GM19025 (cell line): ENCODE measurements around the gene KIF23.
A peak's percentile ranks its signal among the peaks of the same experiment; 100 is the strongest.
"Not testable (repeated sequence)": the region's sequence is repeated elsewhere in the genome, so short reads cannot be mapped to it uniquely, and the experiment has no call there.

ENCODE experiments used
- ATAC-seq: cut with Tn5 transposase; IDR thresholded peaks from one replicate; pipeline ENCODE4 v1.9.1; 2021; ENCODE audit warnings: mild to moderate bottlenecking, low read depth, moderate library complexity; ENCODE audit not compliant: unreplicated experiment

The KIF23 gene

GRCh38 chr15:69434238-69434637, 20.1 kb downstream of the KIF23 start:
- ATAC-seq = no peak

DNA sequence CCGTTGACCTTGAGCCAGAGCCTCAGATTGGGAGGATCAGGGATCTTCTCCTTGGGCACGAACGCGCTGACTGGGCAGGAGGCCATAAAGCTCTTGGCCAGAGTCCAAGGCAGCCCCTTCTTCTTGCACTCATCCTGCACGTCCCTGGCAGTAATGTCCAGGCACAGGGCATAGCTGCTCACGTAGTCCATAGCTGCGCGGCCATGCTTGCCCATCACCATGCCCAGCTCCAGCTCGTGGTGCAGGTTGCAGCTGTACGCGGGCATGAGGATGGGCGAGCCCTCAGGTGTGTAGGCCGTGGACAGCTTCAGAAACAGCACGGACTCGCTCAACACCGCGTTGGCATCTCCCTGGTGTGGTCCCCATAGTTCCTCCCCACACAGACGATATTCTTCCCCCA, 20.5 kb downstream of the KIF23 start:
- no peak for ATAC-seq

DNA sequence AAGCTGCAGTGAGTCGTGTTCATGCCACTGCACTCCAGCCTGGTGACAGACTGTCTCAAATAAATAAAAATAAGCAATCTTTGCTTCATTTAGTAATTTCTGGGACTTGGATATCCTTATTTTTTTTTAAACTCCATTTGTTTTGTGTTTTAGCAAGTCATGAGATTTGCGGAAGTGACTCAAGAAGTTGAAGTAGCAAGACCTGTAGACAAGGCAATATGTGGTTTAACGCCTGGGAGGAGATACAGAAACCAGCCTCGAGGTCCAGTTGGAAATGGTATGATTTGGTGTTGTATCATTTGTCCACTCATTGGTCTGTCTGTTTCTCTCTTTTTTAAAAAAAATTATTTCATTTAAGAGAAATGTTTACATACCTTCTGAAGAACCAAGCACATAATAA, 21.8 kb downstream of the KIF23 start:
- no peak for ATAC-seq

DNA sequence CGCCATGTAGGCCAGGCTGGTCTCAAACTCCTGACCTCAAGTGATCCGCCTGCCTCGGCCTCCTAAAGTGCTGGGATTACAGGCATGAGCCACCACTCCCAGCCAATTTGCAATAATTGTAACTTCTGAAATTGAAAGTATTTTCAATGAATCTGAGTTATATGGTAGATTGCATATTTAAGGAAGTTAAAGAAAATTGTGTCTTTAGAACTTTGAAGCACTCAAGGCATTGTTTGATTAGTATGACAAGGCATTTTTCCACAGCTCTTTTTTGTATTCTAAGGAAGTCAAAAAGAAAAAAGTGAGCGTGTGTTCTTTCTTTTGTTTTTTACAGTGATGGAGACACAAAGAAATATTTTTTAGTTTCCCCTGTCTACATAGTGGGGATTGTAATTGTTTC, 22.8 kb downstream of the KIF23 start:
- ATAC-seq = no peak

- no peak for ATAC-seq
Measured at GRCh38 chr15:69439623-69440022, 25.5 kb downstream of the KIF23 start.

- no peak for ATAC-seq
Measured at GRCh38 chr15:69443032-69443611, 29.0 kb downstream of the KIF23 start.

- ATAC-seq = no peak
Measured at GRCh38 chr15:69444686-69445085, 30.5 kb downstream of the KIF23 start.

DNA sequence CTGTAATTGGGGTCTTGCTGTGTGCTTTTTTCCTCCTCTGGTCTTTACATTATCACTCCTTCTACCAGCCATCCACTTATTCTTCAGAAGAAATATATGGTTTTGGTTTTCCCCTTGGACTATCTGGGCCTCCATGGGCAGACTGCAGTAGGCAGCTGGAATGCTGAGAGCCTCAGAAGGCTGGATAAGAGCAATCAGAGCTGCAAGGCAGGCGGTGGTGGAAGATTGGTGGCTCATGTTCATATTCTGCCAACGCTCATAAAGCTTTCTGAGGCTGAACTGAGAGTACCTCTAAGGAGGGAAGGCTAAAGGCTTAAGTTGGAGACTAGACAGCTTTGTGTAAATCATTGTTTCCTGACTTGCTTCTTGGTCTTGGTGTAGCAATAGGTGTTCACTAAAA, 32.8 kb downstream of the KIF23 start:
- ATAC-seq = no peak

- ATAC-seq = not testable (repeated sequence)
Measured at GRCh38 chr15:69450221-69450620, 36.1 kb downstream of the KIF23 start.

GRCh38 chr15:69450968-69451695, 37.0 kb downstream of the KIF23 start:
- no peak for ATAC-seq

DNA sequence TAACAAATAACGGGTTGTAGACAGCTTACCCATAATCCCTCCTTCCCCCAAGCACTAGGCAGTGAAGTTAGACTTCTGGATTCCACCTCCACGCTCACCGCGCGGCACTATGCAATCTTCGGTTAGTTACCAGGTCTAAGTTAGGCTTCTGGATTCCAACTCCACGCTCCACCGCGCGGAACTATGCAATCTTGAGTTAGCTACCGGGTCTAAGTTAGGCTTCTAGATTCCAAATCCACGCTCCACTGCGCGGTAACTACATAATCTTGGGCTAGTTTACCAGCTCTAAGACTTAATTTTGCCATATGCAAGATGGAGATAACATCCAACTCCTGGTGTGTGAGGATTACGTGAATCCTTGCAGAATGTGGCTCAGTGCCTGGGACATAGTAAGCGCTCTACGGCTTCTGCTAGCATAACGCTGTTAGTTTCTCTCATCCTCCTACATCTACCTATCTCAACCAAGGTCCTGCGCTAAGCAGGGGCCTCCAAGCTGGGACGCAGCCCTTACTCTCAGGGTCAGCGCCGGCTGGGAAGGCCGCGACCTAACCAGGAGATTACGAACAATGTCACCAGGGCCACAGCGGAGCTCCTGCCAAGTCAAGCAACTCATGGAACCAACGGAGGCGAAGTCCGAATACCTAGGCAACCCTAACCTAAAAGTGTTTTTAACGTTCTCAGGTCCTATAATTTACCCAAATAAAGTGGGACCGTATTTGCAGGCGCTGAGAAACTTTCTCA, 38.0 kb downstream of the KIF23 start:
- ATAC-seq = peak; percentile 26

- peak; percentile 66 for ATAC-seq
Measured at GRCh38 chr15:69452692-69453521, 38.8 kb downstream of the KIF23 start, which contains the start of gene RPLP1. TSS of gene RPLP1 (plus strand) at chr15:69452818. CDS start at chr15:69452949, 131 bp downstream.

DNA sequence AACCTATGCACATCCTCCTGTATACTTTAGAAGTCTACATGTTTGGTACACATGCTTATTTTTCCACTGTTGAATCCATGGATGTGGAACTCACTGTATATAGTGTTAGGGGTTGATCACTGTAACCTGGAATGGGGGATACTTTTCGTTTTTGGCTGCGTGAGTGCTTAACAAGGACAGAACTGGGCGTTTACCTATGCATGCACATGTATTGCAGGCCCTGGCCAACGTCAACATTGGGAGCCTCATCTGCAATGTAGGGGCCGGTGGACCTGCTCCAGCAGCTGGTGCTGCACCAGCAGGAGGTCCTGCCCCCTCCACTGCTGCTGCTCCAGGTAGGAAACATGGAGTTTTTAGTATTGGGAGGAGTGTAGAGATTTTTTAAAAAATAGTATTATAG, 40.8 kb downstream of the KIF23 start:
- no peak for ATAC-seq

DNA sequence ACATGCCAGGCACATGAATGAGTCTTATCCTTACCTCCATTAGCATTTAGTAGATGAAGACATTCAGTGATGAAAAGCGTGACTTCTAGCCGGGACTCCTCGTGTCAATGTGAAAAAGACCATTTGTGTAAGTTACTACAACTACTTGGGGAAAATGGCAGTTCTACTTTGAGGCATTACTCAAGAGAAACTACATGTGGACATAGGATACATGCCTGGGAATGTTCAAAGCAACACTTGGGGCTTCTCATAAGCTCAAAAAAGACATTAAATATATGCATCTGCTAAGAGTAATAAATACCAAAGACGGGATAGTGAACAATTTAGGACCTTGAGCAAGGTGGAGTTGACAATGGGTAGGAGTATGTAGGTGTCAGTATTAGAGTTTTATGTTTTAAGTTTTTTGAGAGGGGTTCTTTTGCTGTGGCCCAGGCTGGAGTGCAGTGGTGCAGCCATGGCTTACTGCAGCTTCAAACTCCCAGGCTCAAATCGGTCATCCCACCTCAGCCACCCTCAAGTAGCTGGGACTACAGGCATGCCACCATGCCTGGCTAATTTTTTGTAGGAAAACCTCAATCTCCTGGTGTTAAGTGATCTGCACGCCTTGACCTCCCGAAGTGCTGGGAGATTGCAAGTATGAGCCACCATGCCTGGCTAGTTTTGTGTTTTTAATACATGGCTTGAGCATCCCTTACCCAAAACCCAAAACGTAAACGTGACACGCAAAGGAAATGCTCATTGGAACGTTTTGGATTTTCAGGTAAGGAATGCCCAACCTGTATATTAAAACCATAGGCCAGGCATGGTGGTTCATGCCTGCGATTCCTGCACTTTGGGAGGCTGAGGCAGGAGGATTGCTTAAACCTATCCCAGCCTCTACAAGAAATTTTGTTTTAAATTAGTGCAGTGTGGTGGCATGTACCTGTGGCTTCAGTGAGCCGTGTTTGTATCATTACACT, 42.3 kb downstream of the KIF23 start:
- no peak for ATAC-seq

GRCh38 chr15:69457304-69458280, 43.4 kb downstream of the KIF23 start:
- ATAC-seq = no peak

DNA sequence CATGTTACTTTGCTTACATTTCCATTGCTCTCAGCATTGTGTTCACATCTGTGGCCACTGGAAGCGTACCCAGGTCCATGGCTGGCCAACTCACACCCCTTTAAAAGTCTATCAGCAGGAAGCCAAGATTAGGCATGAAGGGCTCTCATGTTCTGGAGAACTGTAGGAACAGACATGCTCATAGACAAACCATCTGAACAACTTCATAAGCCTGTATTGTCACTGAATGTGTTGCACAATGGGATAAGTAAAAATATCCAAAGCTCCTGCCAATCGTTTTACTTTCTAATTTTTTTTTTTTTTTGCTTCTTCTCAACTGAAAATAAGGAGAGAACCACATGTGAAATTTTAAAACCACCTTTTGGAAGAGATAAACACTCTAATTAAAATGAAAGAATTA, 44.9 kb downstream of the KIF23 start:
- ATAC-seq = no peak

DNA sequence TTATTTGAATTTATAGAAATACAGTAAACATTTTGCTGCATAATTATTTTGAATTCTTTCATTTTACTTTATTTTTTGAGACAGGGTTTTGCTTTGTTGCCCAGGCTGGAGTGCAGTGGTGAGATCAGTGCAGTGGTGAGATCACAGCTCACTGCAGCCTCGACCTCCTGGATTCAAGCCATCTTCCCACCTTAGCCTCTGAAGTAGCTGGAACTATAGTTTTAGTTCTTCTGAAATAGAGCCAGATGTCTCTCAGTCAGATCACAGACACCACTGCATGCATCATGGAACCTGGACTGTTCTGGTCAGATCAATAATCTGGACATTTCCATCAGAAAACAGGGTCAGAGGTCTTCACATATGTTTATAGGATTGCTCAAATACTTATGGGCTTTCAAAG, 46.3 kb downstream of the KIF23 start:
- no peak for ATAC-seq

DNA sequence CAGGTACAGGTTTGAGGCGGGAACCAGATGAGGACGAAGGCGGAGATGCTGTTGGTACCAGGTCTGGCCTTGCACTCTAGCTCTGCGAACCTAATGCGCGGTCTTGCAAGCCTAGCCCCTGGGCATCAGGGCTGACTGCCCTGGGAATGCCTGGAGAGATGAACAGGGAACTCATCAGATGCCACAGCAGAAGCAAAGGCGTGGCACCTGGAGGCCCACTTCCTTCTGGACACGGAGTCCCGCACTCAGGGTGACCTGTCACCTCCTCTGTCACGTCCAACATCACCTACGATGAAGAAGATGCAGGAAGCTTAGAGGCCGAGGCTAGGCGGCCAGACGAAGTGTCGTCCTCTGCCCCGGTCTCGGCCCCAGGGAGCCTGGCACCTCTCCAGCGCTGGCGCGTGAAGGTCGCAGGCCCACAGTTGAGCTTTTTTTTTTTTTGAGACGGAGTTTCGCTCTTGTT, 47.9 kb downstream of the KIF23 start:
- no peak for ATAC-seq
